Esophagus muscularis mucosa (tissue), 3 donors: ENCODE data around the gene SKA3.

Experiments
- EP300 ChIP-seq: sonication (generic); formaldehyde crosslinking; IDR thresholded peaks from one replicate; pipeline ENCODE4 v1.6.1; 2017; ENCODE audit warnings: antibody characterized with exemption
- TF ChIP-seq, protein P1 (sequence below), 3 experiments: fragments of 200-600 bp in 2 of 3; fragments of 450-650 bp in 1 of 3; sonication (generic) in 2 of 3; IDR thresholded peaks; one replicate each; pipeline ENCODE4 v1.5.1; 2017 to 2019; ENCODE audit warnings: antibody characterized with exemption in 3 of 3, mild to moderate bottlenecking in 2 of 3, moderate library complexity in 1 of 3

DNA sequence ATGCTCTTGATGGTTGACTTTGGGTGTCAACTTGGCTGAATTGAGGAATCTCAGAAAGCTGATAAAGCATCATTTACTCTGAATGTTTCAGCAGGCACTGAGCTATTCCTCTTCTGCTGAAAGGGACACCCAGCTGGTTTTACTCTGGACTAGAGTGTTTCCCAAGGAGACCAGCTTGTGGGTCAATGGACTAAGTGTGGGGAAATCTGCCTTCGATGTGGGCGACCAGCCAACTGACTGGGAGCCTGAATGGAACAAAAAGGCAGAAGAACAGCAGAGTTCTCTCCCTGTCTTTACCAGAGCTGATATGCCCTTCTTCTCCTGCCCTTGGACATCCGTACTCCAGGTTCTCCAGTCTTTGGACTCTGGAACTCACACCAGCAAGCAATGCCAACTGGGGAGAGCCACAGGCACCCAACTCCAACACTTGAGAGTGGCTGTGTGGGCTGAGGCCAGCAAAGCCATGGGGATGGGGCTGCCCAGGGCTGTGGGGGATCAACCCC, 32.4 kb upstream of the SKA3 start:
- TF ChIP-seq, protein P1, sequence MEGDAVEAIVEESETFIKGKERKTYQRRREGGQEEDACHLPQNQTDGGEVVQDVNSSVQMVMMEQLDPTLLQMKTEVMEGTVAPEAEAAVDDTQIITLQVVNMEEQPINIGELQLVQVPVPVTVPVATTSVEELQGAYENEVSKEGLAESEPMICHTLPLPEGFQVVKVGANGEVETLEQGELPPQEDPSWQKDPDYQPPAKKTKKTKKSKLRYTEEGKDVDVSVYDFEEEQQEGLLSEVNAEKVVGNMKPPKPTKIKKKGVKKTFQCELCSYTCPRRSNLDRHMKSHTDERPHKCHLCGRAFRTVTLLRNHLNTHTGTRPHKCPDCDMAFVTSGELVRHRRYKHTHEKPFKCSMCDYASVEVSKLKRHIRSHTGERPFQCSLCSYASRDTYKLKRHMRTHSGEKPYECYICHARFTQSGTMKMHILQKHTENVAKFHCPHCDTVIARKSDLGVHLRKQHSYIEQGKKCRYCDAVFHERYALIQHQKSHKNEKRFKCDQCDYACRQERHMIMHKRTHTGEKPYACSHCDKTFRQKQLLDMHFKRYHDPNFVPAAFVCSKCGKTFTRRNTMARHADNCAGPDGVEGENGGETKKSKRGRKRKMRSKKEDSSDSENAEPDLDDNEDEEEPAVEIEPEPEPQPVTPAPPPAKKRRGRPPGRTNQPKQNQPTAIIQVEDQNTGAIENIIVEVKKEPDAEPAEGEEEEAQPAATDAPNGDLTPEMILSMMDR (IDR thresholded peaks at IDR 0.05): no peak
- no peak for TF ChIP-seq EP300
